HG03378 (cell line): ENCODE data around the gene S1PR1.
A peak's percentile ranks its signal among the peaks of the same experiment; 100 is the strongest.
"Not testable (repeated sequence)": the region's sequence is repeated elsewhere in the genome, so short reads cannot be mapped to it uniquely, and the experiment has no call there.

ENCODE experiments used
- ATAC-seq: cut with Tn5 transposase; IDR thresholded peaks from one replicate; pipeline ENCODE4 v1.9.1; 2021; ENCODE audit warnings: mild to moderate bottlenecking, moderate library complexity; ENCODE audit not compliant: unreplicated experiment

The S1PR1 gene

GRCh38 chr1:101219924-101220870 lies 16.6 kb upstream of the S1PR1 start:
- ATAC-seq, result no peak

GRCh38 chr1:101220906-101221305 lies 15.9 kb upstream of the S1PR1 start:
- no peak for ATAC-seq

GRCh38 chr1:101221945-101222429 lies 14.8 kb upstream of the S1PR1 start:
- ATAC-seq, result peak; percentile 98

- ATAC-seq, result no peak
These were observed 9.0 kb upstream of the S1PR1 start for GRCh38 chr1:101227837-101228236.

GRCh38 chr1:101228424-101229134 lies 8.2 kb upstream of the S1PR1 start:
- no peak for ATAC-seq

- not testable (repeated sequence) for ATAC-seq
These were observed 4.6 kb upstream of the S1PR1 start for GRCh38 chr1:101232182-101232581.

- no peak for ATAC-seq
These were observed 3.3 kb upstream of the S1PR1 start for GRCh38 chr1:101233495-101233894.

- ATAC-seq, result peak; percentile 12
These were observed 1.6 kb upstream of the S1PR1 start for GRCh38 chr1:101235216-101235695.

GRCh38 chr1:101235696-101236515 lies 913 bp upstream of the S1PR1 start:
- peak; percentile 69 for ATAC-seq

- ATAC-seq, result no peak
These were observed 514 bp downstream of the S1PR1 start for GRCh38 chr1:101237229-101237837.

GRCh38 chr1:101238031-101238628 lies 1.3 kb downstream of the S1PR1 start:
- no peak for ATAC-seq

- no peak for ATAC-seq
These were observed 1.9 kb downstream of the S1PR1 start for GRCh38 chr1:101238681-101239094.

- no peak for ATAC-seq
These were observed 2.5 kb downstream of the S1PR1 start for GRCh38 chr1:101239095-101240040.

- ATAC-seq, result no peak
These were observed 3.2 kb downstream of the S1PR1 start for GRCh38 chr1:101240041-101240430.

- peak; percentile 33 for ATAC-seq
These were observed 4.8 kb downstream of the S1PR1 start for GRCh38 chr1:101241485-101242225.

GRCh38 chr1:101242324-101243050 lies 5.7 kb downstream of the S1PR1 start:
- no peak for ATAC-seq

- no peak for ATAC-seq
These were observed 6.9 kb downstream of the S1PR1 start for GRCh38 chr1:101243751-101244150.
